AG09309 (cell line): ENCODE measurements around the gene VDAC1.

Experiments used
- DNase-seq: peaks from one replicate; pipeline ENCODE4 v3.0.0-alpha.2; 2010; ENCODE audit warnings: low read depth
- H3K4me3 ChIP-seq: 2 replicates; pipeline ENCODE4 v1.5.1; 2011; ENCODE audit warnings: mild to moderate bottlenecking, low read depth, low read length, moderate library complexity; ENCODE audit not compliant: control insufficient read depth
- CTCF ChIP-seq: IDR thresholded peaks from 2 replicates; pipeline ENCODE4 v1.5.1; 2011; ENCODE audit warnings: mild to moderate bottlenecking, low read depth, low read length, inconsistent platforms; ENCODE audit not compliant: insufficient read depth, control insufficient read depth; ENCODE audit errors: missing control alignments

Gene VDAC1

GRCh38 chr5:133991171-133991910 lies 13.4 kb downstream of the VDAC1 start:
- DNase-seq, result no peak
- TF ChIP-seq CTCF, result no peak
- H3K4me3 ChIP-seq, result no peak overlapping the region

GRCh38 chr5:133990396-133990795 lies 14.4 kb downstream of the VDAC1 start:
- no peak for DNase-seq
- no peak overlapping the region for H3K4me3 ChIP-seq
- no peak for TF ChIP-seq CTCF

- no peak for TF ChIP-seq CTCF
- H3K4me3 ChIP-seq, result no peak overlapping the region
- DNase-seq, result no peak
Measured at GRCh38 chr5:133985540-133986180, 19.1 kb downstream of the VDAC1 start.

GRCh38 chr5:133983674-133984073 lies 21.1 kb downstream of the VDAC1 start:
- TF ChIP-seq CTCF, result no peak
- H3K4me3 ChIP-seq, result no peak overlapping the region
- no peak for DNase-seq

- DNase-seq, result no peak
- TF ChIP-seq CTCF, result no peak
- no peak overlapping the region for H3K4me3 ChIP-seq
Measured at GRCh38 chr5:133981714-133982113, 23.1 kb downstream of the VDAC1 start.

GRCh38 chr5:133980652-133981051 lies 24.1 kb downstream of the VDAC1 start:
- TF ChIP-seq CTCF, result no peak
- no peak overlapping the region for H3K4me3 ChIP-seq
- DNase-seq, result no peak

- DNase-seq, result no peak
Measured at GRCh38 chr5:133978943-133979342, 25.8 kb downstream of the VDAC1 start.

More at GRCh38 chr5:133978943-133979342, 25.8 kb downstream of the VDAC1 start:
- TF ChIP-seq CTCF, result no peak
- no peak overlapping the region for H3K4me3 ChIP-seq
